Effector memory CD8-positive, alpha-beta T cell (primary cell): ENCODE measurements around the gene GMCL2.
A peak's percentile ranks its signal among the peaks of the same experiment; 100 is the strongest.
"Not testable (repeated sequence)": the region's sequence is repeated elsewhere in the genome, so short reads cannot be mapped to it uniquely, and the experiment has no call there.

ENCODE experiments used
- ATAC-seq: fragments of 150-1000 bp; cut with Tn5 transposase; replicated peaks from 2 replicates; pipeline ENCODE4 v1.10.0; 2021; ENCODE audit warnings: mild to moderate bottlenecking, moderate library complexity
- DNase-seq, 3 experiments: peaks; one replicate each; pipeline ENCODE4 v3.0.0; 2021
- H3K27ac Mint-ChIP-seq, 2 donors: one replicate each; pipeline ENCODE4 v1.8.0; 2022; ENCODE audit warnings: mild to moderate bottlenecking in 2 of 2, mixed read lengths in 2 of 2, moderate library complexity in 2 of 2
- H3K27me3 Mint-ChIP-seq, 2 donors: one replicate each; pipeline ENCODE4 v1.8.0; 2022; ENCODE audit warnings: mixed read lengths in 2 of 2
- H3K36me3 Mint-ChIP-seq: one replicate; pipeline ENCODE4 v1.8.0; 2022; ENCODE audit warnings: mild to moderate bottlenecking, moderate library complexity, mixed read lengths; ENCODE audit not compliant: insufficient read depth
- H3K4me1 Mint-ChIP-seq, 2 donors: one replicate each; pipeline ENCODE4 v1.8.0; 2022; ENCODE audit warnings: low read depth in 2 of 2, mixed read lengths in 2 of 2
- H3K4me3 Mint-ChIP-seq, 2 donors: one replicate each; pipeline ENCODE4 v1.8.0; 2022; ENCODE audit warnings: mild to moderate bottlenecking in 2 of 2, mixed read lengths in 2 of 2, moderate library complexity in 2 of 2
- H3K9me3 Mint-ChIP-seq, 2 donors: one replicate each; pipeline ENCODE4 v1.8.0; 2022; ENCODE audit warnings: mixed read lengths in 2 of 2

Gene GMCL2

DNA sequence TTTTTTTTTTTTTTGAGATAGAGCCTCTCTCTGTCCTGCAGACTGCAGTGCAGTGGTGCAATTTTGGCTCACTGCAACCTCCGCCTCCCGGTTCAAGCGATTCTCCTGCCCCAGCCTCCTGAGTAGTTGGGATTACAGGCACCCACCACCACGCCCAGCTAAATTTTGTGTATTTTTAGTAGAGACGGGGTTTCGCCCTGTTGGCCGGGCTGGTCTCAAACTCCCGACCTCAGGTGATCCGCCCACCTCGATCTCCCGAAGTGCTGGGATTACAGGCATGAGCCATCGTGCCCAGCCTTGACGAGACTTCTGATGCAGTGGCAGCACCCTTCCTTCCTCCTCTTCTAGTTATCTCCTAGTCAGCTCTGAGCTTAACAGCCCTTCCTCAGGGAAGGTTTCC lies 41.9 kb upstream of the GMCL2 start:
- Mint-ChIP-seq H3K4me1 (peaks cover 42 to 49% of the 10 kb centered on the region in 2 donors), H3K4me3 (peak overlapping the region; percentile 76 to 79), H3K27ac (peak overlapping the region; percentile 74 to 88), H3K36me3 (peaks cover 40% of the 10 kb centered on the region)
- not testable (repeated sequence) for H3K27me3 Mint-ChIP-seq, DNase-seq, ATAC-seq, H3K9me3 Mint-ChIP-seq

DNA sequence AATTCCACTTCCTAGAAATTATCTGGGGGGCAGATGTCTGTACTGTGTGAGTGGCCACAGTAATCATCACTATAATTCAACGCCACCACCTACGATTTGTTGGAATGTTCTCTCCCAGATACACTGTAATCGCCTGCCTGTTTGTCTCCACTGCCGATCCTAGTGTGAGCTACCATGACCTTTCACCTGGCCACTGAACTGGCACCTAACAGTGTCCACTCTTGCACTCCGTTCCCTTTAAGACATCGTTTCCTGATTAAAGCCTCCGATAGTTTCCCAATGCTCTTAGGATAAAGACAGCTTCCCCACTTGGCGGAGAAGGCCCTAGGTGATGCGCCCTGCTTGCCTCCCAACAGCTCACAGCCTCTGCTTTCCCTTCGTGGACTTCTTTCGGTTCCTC lies 41.4 kb upstream of the GMCL2 start:
- H3K9me3 Mint-ChIP-seq = no peaks in the 10 kb centered on the region
- H3K27ac Mint-ChIP-seq = peak overlapping the region; percentile 74 to 88
- H3K4me1 Mint-ChIP-seq = peaks cover 47 to 52% of the 10 kb centered on the region in 2 donors
- no peak for ATAC-seq
- peaks cover 44% of the 10 kb centered on the region for H3K36me3 Mint-ChIP-seq
- no peak overlapping the region for H3K4me3 Mint-ChIP-seq
- DNase-seq = no peak
- H3K27me3 Mint-ChIP-seq = no peaks in the 10 kb centered on the region

DNA sequence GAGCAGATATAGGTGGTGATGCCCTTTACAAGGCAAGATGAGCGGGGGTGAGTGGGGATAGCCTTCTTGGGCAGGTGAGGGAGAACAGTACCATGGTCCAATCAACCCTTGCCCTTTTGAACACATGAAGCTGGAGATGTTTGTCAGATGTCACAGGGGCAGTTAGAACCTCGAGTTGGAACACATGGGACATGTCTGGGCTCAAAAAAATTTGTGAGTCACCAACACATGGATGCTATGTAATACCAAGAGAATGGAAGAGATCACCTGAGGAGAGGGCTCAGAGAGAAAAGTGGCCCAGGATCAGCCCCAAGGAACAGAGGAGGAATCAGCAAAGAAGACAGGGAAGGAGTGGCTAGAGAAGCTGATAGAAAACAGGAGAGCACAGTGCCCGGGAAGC lies 40.8 kb upstream of the GMCL2 start:
- Mint-ChIP-seq H3K4me1 (peaks cover 52 to 58% of the 10 kb centered on the region in 2 donors), H3K27ac (peak overlapping the region; percentile 5 to 88), H3K9me3 (no peaks in the 10 kb centered on the region), H3K4me3 (no peak overlapping the region), H3K36me3 (peaks cover 49% of the 10 kb centered on the region), H3K27me3 (no peaks in the 10 kb centered on the region)
- no peak for ATAC-seq
- DNase-seq = no peak

DNA sequence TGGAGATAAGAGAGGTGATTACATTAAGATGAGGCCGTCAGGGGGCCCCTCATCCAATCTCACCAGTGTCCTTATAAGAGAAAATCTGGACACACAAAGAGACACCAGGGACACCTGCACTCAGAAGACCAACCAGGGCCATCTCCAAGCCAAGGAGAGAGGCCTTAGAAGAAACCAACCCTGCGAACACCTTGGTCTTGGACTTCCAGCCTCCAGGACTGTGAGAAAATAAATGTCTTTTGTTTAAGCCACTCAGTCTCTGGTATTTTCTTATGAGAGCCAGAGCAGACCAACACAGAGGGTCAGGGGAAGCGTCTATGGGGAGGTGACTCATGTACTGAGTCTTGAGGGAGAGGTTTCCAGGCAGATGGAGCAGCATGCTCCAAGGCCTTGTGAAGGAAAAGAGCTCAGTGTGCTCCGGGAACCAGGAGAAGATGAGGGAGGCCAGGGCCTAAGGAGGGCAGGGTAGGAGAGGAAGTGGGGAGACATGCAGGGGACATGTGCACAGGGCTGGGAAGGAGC lies 40.0 kb upstream of the GMCL2 start:
- no peak for ATAC-seq
- H3K27ac Mint-ChIP-seq = peak overlapping the region; percentile 5 to 88
- peaks cover 52 to 58% of the 10 kb centered on the region in 2 donors for H3K4me1 Mint-ChIP-seq
- no peaks in the 10 kb centered on the region for H3K9me3 Mint-ChIP-seq
- H3K36me3 Mint-ChIP-seq = peaks cover 50% of the 10 kb centered on the region
- no peak for DNase-seq
- H3K4me3 Mint-ChIP-seq = peak overlapping the region in 1 of 2 donors; percentile 3
- no peaks in the 10 kb centered on the region for H3K27me3 Mint-ChIP-seq

DNA sequence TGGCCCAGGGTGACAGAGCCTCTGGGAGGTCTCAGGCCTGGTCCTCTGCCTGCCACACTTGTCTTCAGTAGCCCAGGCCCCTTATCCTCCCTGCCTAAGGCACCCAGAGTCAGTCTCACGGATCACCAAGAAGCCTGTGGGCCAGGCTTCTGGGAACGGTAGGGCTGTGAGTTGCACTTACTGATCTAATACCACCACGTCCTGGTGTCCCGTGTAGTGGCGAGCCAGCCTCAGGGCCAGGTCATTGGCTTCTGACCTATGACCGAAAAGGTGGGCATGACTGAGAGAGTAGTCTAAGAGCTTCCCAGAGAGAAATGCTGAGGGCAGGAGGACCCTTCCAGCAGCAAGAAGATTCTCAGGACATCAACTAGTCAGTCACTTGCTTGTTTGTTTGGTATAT lies 38.0 kb upstream of the GMCL2 start:
- Mint-ChIP-seq H3K4me3 (no peak overlapping the region), H3K27ac (peak overlapping the region in 1 of 2 donors; percentile 76), H3K27me3 (no peaks in the 10 kb centered on the region), H3K4me1 (peaks cover 43 to 47% of the 10 kb centered on the region in 2 donors), H3K9me3 (no peaks in the 10 kb centered on the region), H3K36me3 (peaks cover 50% of the 10 kb centered on the region)
- DNase-seq (no peak), ATAC-seq (no peak)

DNA sequence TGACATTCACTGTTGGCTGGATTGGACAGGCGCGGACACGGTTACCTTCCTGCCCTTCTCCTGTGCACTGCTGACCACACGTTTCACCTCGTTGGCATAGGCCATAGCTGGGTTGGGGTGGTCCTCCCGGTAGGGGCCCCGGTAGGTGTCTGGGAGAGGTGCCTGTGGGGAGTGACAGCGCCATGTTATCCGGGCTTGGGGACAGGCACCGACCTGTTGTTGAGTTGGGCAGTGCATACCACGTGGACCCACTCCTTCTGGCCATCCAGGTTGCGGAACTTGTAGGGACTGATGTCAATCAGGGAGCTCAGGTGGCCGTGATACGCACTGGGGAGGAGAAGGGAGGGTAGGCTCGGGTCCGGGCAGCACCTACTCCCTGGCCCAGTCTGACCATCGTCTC lies 37.2 kb upstream of the GMCL2 start:
- ATAC-seq = no peak
- peaks cover 50% of the 10 kb centered on the region for H3K36me3 Mint-ChIP-seq
- no peak overlapping the region for H3K4me3 Mint-ChIP-seq
- DNase-seq = no peak
- peak overlapping the region in 1 of 2 donors; percentile 76 for H3K27ac Mint-ChIP-seq
- H3K9me3 Mint-ChIP-seq = no peaks in the 10 kb centered on the region
- peaks cover 36 to 40% of the 10 kb centered on the region in 2 donors for H3K4me1 Mint-ChIP-seq
- H3K27me3 Mint-ChIP-seq = no peaks in the 10 kb centered on the region

DNA sequence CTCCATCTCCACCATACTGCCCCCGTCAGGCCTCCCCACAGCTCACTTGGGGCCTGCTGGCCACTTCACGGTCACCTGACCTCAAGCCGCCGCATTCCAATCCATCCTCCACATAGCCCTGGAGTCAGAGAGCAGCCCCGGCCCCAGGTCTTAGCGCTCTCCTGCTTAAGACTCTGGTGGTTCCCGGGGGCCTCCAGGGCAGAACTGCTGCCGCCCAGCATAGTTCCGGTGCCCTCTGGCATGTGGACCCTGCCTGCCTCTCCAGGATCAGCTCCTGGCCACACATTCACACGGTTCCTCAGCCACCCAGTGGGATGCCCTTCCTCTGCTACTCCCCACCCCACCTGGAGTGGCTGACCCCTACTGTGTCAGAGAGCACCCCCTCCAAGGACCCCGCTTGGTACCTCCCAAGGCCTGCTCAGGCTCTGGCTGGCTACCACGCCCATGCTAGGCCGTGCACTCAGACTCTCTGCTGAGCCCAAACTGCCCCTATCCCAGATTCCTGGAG lies 36.7 kb upstream of the GMCL2 start:
- Mint-ChIP-seq H3K9me3 (no peaks in the 10 kb centered on the region), H3K4me3 (no peak overlapping the region), H3K27ac (peak overlapping the region in 1 of 2 donors; percentile 50), H3K27me3 (no peaks in the 10 kb centered on the region), H3K36me3 (peaks cover 50% of the 10 kb centered on the region), H3K4me1 (peaks cover 33 to 36% of the 10 kb centered on the region in 2 donors)
- DNase-seq (no peak), ATAC-seq (no peak)

DNA sequence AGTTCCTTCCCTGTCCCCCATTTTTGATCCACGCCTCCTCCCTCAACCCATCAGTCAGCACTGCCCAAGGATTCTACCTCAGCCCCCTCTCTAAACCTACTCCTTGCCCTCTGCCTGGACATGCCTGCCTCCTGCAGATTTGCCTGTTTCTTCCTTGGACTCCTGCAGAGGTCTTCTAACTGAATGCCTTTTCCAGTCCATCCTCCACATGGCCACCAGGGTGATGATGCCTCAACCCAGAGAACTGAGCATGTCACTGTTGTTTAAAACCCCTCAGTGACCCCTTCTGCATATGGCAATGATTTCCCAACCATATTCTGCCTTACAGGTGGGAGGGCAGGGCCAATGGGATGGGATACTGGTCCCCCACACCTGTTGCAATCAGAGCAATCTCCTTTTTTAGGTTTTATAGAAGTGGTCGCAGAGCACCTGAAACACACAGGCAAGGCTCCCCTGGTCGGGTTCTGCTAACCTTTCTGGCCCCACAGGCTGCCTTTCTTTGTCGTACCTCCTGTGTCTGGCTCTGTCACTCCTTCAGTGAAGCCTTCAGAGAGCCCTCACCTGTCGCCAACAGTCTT lies 36.1 kb upstream of the GMCL2 start:
- H3K27ac Mint-ChIP-seq = peak overlapping the region; percentile 50 to 56
- no peaks in the 10 kb centered on the region for H3K27me3 Mint-ChIP-seq
- no peak for DNase-seq
- peaks cover 54% of the 10 kb centered on the region for H3K36me3 Mint-ChIP-seq
- no peak for ATAC-seq
- peaks cover 31 to 32% of the 10 kb centered on the region in 2 donors for H3K4me1 Mint-ChIP-seq
- H3K4me3 Mint-ChIP-seq = no peak overlapping the region
- H3K9me3 Mint-ChIP-seq = no peaks in the 10 kb centered on the region

DNA sequence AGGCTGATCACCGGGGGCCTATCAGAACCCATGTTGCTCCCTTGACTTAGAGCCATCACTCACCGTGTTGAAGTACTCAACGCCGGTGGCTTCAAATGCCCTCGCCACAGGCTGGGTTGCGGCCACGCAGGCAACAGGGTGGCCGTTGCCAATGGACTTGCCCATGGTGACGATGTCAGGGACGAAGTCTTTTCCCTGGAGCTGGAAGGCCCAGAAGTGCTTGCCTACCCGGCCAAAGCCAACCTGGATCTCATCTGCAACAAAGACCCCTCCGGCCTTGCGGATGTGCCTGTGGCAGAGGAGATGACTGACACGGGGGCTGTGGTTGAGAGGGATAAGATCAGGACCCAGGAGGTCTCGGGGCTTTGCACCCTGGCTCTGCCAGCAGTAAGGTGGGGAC lies 35.1 kb upstream of the GMCL2 start:
- Mint-ChIP-seq H3K27me3 (no peaks in the 10 kb centered on the region), H3K27ac (peak overlapping the region; percentile 29 to 56), H3K4me1 (peaks cover 23 to 24% of the 10 kb centered on the region in 2 donors), H3K4me3 (no peak overlapping the region), H3K36me3 (peaks cover 53% of the 10 kb centered on the region), H3K9me3 (no peaks in the 10 kb centered on the region)
- DNase-seq (no peak), ATAC-seq (no peak)

DNA sequence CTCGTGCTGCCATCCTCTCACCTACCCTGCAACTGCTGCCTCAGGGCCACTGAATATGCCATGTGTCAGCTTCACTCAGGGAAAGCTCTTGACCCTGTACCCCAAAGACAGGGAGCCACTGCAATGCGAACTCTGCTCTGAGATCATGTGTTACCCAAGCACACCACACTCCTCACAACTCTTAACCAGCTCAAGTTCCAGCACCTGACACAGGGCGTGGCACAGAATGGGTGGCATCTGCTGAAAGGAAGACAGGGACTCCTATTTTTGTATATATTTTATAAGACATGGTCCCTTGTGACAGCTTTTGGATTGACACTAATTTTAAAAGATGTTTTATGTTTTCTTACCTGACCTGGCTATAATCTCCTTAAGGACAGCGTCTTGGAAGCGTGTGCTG lies 34.7 kb upstream of the GMCL2 start:
- no peak for DNase-seq
- peaks cover 57% of the 10 kb centered on the region for H3K36me3 Mint-ChIP-seq
- peaks cover 18 to 22% of the 10 kb centered on the region in 2 donors for H3K4me1 Mint-ChIP-seq
- H3K9me3 Mint-ChIP-seq = no peaks in the 10 kb centered on the region
- no peaks in the 10 kb centered on the region for H3K27me3 Mint-ChIP-seq
- peak overlapping the region; percentile 29 to 56 for H3K27ac Mint-ChIP-seq
- no peak for ATAC-seq
- no peak overlapping the region for H3K4me3 Mint-ChIP-seq

DNA sequence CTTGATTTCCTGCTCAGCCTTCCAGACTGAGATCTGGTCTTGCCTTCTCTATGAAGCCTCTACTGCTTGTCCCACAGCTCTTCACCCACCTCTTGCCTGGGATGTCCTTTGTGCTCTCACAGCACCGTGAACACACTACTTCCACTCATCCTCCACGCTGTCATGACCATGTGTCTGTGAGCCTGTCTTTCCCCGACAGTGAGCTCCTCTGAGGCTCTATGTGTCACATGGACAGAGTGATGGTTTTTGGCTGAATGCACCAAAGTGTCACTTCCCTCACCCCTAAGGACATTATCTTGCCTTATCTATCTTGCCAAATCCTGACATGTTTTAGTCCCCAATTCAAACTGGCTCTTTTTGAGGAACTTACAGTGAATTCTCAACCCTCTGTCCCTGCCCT lies 34.1 kb upstream of the GMCL2 start:
- Mint-ChIP-seq H3K4me3 (no peak overlapping the region), H3K27me3 (no peaks in the 10 kb centered on the region), H3K9me3 (no peaks in the 10 kb centered on the region), H3K4me1 (peaks cover 18 to 22% of the 10 kb centered on the region in 2 donors), H3K27ac (peak overlapping the region; percentile 29 to 56), H3K36me3 (peaks cover 62% of the 10 kb centered on the region)
- ATAC-seq (no peak), DNase-seq (no peak)

DNA sequence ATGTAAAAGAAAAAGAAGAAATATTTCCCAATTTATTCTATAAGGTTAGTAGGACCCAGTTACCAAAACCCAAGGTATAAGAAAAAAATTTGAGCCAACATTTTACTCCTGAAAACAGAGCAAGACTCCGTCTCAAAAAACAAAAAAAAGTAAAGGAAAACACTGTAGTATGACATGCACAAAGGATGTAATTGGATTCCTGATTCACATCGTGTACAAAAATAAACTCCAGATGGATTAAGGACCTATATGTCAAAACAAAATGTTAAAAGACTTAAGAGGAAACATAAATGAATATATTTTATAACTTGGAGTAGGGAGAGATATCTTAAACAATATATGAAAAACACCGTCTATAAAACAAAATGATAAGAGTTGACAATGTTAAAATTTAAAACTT lies 31.7 kb upstream of the GMCL2 start:
- Mint-ChIP-seq H3K4me3 (no peak overlapping the region), H3K9me3 (no peaks in the 10 kb centered on the region)

DNA sequence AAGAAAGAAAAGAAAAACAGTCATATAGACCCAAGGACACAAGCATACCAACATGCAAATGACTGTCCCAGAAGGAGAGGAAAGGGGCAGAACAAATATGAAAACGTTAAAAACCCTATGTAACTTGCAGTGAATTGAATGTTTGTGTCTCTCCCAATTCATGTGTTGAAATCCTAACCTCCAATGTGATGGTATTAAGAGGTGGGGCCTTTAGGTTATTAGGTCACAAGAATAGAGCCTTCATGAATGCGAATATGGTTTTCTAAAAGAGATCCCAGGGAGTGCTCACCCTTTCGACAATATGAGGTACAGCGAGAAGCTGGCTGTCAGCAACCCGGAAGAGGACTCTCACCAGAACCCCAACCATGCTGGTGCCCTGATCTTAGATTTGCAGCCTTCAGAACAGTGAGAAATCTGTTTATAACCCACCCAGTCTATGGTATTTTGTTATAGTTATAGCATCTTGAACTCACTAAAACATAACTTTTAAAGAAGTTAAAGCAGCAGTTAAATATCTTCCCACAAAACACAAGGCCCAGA lies 31.1 kb upstream of the GMCL2 start:
- no peaks in the 10 kb centered on the region for H3K27me3 Mint-ChIP-seq
- DNase-seq (no peak), ATAC-seq (no peak)
- peaks cover 77% of the 10 kb centered on the region for H3K36me3 Mint-ChIP-seq
- no peak overlapping the region for H3K27ac Mint-ChIP-seq
- peaks cover 27% of the 10 kb centered on the region in 2 donors for H3K4me1 Mint-ChIP-seq
- no peaks in the 10 kb centered on the region for H3K9me3 Mint-ChIP-seq
- no peak overlapping the region for H3K4me3 Mint-ChIP-seq

More for the DNA sequence above, 31.7 kb upstream of the GMCL2 start:
- no peak for DNase-seq
- Mint-ChIP-seq H3K36me3 (peaks cover 79% of the 10 kb centered on the region), H3K27me3 (no peaks in the 10 kb centered on the region), H3K4me1 (peaks cover 27 to 28% of the 10 kb centered on the region in 2 donors), H3K27ac (no peak overlapping the region)
- ATAC-seq = no peak

DNA sequence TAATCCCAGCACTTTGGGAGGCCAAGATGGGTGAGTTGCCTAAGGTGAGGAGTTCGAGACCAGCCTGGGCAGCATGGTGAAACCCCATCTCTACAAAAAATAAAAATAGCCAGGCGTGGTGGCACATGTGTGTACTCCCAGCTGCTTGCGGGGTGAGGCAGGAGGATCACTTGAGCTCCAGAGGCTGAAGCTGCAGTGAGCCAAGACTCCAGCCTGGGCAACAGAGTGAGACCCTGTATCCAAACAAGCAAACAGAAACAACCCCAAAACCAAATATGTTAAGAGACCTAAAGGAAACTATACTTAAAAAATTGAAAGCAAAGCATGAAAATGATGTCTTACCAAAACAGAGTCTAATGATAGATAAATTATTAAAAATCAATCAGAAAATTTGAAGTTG lies 29.6 kb upstream of the GMCL2 start:
- Mint-ChIP-seq H3K9me3 (no peaks in the 10 kb centered on the region), H3K4me1 (peaks cover 23% of the 10 kb centered on the region in 2 donors), H3K36me3 (peaks cover 82% of the 10 kb centered on the region), H3K27me3 (no peaks in the 10 kb centered on the region), H3K27ac (peak overlapping the region in 1 of 2 donors; percentile 62), H3K4me3 (no peak overlapping the region)
- ATAC-seq (no peak), DNase-seq (no peak)
